ENCODE results near the gene RPS2. TPM values are rescaled to one million over a fixed set of nuclear protein-coding genes. Genes with fewer than 3 reads are reported as not detected.

RPS2 gene
- total and polyA plus RNA-seq, 8 donors: 1,832 to 2,607 (median 2,226) TPM

DNA sequence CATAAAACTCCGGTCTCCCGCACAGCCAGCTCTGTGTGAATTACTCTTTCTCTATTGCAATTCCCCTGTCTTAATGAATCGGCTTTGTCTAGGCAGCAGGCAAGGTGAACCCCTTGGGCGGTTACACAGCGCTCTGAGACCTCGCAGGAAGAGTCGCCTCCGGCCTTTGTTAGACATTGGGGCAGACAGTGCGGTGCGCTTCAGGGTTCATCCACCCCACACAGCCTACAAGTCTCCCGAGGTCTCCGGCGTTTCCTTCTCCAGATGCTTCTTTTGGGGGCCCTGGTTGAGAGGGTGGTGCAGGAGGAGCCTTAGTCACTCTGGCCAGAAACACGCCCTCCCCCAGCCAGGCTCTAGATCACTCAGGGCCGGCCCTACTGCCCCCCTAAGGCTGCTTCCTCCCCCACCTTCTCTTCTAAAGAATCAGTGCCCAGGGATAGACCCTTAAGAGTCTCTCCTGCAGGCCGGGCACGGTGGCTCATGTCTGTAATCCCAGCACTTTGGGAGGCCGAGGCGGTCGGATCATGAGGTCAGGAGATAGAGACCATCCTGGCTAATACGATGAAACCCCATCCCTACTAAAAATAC lies 19.9 kb downstream of the RPS2 start:
- Histone ChIP-seq H3K27ac (no peak overlapping the region), H3K4me3 (no peak overlapping the region), H3K9me3 (no peaks in the 10 kb centered on the region), H3K4me1 (peaks cover 6 to 36% of the 10 kb centered on the region in 2 donors), H3K27me3 (no peaks in the 10 kb centered on the region), H3K36me3 (peaks cover 0 to 16% of the 10 kb centered on the region in 2 donors)
- ATAC-seq (no peak), DNase-seq (no peak)
- no peak for TF ChIP-seq CTCF (IDR thresholded peaks at IDR 0.05)
- intact Hi-C loops (cut with DNase I): no loop called here

GRCh38 chr16:1942810-1943726 lies 21.6 kb downstream of the RPS2 start, which contains the start of gene MSRB1:
Gene MSRB1 (minus strand): TSS chr16:1943199. CDS start chr16:1943156, 43 bp downstream.
- peak; percentile 97 for ATAC-seq
- H3K27me3 ChIP-seq: no peaks in the 10 kb centered on the region
- DNase-seq: peak; percentile 96 to 100 (median 99)
- intact Hi-C loops (cut with DNase I): no loop called here
- H3K4me1 ChIP-seq: peaks cover 6 to 53% of the 10 kb centered on the region in 2 donors
- no peaks in the 10 kb centered on the region for H3K9me3 ChIP-seq
- H3K36me3 ChIP-seq: peaks cover 0 to 33% of the 10 kb centered on the region in 2 donors
- H3K27ac ChIP-seq: peak within 1 kb of the TSS; percentile 62 to 93
- peak within 1 kb of the TSS; percentile 70 to 72 for H3K4me3 ChIP-seq
- no peak for TF ChIP-seq CTCF (IDR thresholded peaks at IDR 0.05)

DNA sequence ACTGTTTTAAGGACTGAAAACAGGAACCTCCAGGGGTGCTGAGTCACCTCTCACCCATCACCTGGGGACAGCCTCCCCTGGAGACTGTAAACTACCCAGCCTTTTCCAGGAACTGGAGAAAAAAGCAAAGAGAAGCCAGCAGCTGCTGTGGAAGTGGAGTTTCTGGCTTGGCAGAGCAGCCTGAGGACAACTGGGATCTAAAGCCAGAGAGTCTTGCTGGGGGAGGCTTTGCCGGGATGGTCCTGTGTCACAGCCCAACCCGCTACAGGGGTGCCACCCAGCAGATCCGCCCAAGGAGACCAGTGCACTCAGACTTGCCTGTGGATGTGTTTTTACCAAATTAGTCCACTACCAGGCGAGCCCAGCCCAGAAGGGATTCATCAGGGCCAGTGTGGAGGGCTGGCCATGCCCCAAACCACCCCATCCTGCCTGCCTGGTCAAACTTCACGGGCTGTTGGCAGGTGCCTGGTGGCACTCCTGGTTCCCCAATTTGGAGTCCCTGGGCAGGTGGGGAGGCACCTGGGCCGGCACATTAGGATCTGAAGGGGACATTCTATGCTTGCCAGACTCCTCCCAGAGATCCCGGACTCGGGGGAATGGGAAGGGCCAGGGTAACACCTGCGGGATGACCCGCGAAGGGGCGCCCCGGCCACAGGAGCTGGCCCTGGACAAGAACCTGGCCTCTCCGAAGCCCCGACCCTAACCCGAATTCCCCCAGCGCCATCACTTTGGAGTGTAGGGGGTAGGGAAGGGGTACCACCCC lies 22.4 kb downstream of the RPS2 start:
- DNase-seq: peak in 1 of 4 donors; percentile 72
- H3K4me3 ChIP-seq: peak overlapping the region; percentile 70 to 72
- H3K36me3 ChIP-seq: peaks cover 0 to 41% of the 10 kb centered on the region in 2 donors
- peak overlapping the region; percentile 62 to 93 for H3K27ac ChIP-seq
- peaks cover 6 to 61% of the 10 kb centered on the region in 2 donors for H3K4me1 ChIP-seq
- no peaks in the 10 kb centered on the region for H3K27me3 ChIP-seq
- ATAC-seq: peak; percentile 4
- no peak for TF ChIP-seq CTCF (IDR thresholded peaks at IDR 0.05)
- intact Hi-C loops (cut with DNase I): no loop called here
- no peaks in the 10 kb centered on the region for H3K9me3 ChIP-seq

DNA sequence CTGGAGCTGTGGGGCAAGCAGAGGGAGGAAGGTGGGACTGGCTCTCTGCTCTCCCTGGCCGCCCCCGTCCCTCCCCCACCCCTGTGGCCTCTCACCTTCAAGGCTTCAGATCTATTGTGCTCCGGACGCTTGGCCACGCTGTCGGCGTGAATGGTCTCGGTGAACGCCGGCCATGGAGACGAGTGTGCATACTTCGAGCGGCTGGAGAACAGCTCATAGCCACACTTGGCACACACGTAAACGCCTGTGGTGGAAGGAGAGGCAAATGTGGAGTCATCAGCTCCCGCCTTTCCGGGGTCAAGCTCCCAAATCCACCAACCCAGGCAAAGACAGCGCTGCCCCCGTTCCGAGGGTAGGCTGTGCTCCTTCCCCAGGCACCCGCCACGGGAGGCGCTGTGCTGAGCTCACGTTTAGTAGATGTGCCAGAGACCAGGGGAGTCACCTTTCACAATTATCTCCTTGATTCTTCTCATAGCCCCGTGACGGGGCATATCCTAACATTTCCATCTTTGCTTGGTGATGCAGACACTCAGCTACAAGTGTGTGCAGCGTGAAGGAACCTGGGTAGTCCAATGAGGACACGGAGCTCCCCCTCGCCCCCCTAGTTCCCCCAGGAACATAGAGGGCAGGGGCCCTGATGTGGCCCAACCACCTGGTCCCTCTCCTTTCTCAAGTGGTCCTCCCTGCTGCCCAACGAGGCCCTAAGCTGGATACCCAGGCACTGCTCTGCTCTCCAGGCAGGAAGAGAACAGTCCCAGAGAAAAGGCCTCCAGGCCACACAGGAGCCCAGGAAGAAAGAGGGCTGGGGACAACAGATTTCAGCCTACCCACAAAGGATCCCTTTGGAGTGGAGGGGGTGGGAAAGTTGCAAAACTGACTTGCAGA lies 23.2 kb downstream of the RPS2 start:
- TF ChIP-seq CTCF (IDR thresholded peaks at IDR 0.05): no peak
- Histone ChIP-seq H3K27me3 (no peaks in the 10 kb centered on the region), H3K9me3 (no peaks in the 10 kb centered on the region), H3K36me3 (peaks cover 0 to 49% of the 10 kb centered on the region in 2 donors), H3K27ac (peak overlapping the region; percentile 62 to 93), H3K4me1 (peaks cover 6 to 62% of the 10 kb centered on the region in 2 donors), H3K4me3 (peak overlapping the region in 1 of 2 donors; percentile 72)
- ATAC-seq (no peak), DNase-seq (no peak)
- intact Hi-C loops (cut with DNase I): no loop called here
